ENCODE measurements around the gene CTDNEP1. TPM values are rescaled to one million over a fixed set of nuclear protein-coding genes. Genes with fewer than 3 reads are reported as not detected.

Gene CTDNEP1
- total and polyA plus RNA-seq, 9 donors: 42.3 to 256 (median 123) TPM

GRCh38 chr17:7284911-7285310, 33.4 kb upstream of the CTDNEP1 start:
- H3K36me3 ChIP-seq: no peaks in the 10 kb centered on the region
- 84 to 92% (median 89%) methylated on average over 5 to 16 of the region's 16 CpGs for WGBS, 3 donors
- no peak for DNase-seq
- TF ChIP-seq EP300 (IDR thresholded peaks at IDR 0.05): no peak
- TF ChIP-seq POLR2A (IDR thresholded peaks at IDR 0.05): no peak
- TF ChIP-seq CTCF (IDR thresholded peaks at IDR 0.05): no peak
- H3K4me1 ChIP-seq (ENCODE audit: insufficient read depth): peaks cover 6% of the 10 kb centered on the region
- H3K9me3 ChIP-seq: no peaks in the 10 kb centered on the region
- H3K4me3 ChIP-seq: no peak overlapping the region
- H3K27ac ChIP-seq: no peak overlapping the region
- H3K27me3 ChIP-seq: no peaks in the 10 kb centered on the region
- intact Hi-C loops (cut with DNase I): loop anchor here in 1 of 4 donors (5.0 kb wide), 1 partner anchor 62 kb away; no protein-coding TSS in a partner anchor

- Histone ChIP-seq H3K9me3 (no peaks in the 10 kb centered on the region), H3K27ac (no peak overlapping the region), H3K4me3 (no peak overlapping the region), H3K36me3 (no peaks in the 10 kb centered on the region), H3K27me3 (no peaks in the 10 kb centered on the region), H3K4me1 (ENCODE audit: insufficient read depth) (peaks cover 6% of the 10 kb centered on the region)
- no peak for DNase-seq
- TF ChIP-seq EP300 (IDR thresholded peaks at IDR 0.05) (no peak), POLR2A (IDR thresholded peaks at IDR 0.05) (no peak), CTCF (IDR thresholded peaks at IDR 0.05) (no peak)
- intact Hi-C loops (cut with DNase I): loop anchor here in 1 of 4 donors (5.0 kb wide), 1 partner anchor 64 kb away; no protein-coding TSS in a partner anchor
- WGBS, 3 donors: 87 to 91% (median 90%) methylated on average over 18 of the region's 18 CpGs
Measured at GRCh38 chr17:7283471-7284216, 32.1 kb upstream of the CTDNEP1 start.

- Histone ChIP-seq H3K27me3 (no peaks in the 10 kb centered on the region), H3K27ac (no peak overlapping the region), H3K4me1 (ENCODE audit: insufficient read depth) (peaks cover 6% of the 10 kb centered on the region), H3K36me3 (no peaks in the 10 kb centered on the region), H3K9me3 (no peaks in the 10 kb centered on the region), H3K4me3 (no peak overlapping the region)
- intact Hi-C loops (cut with DNase I): loop anchor here in 1 of 4 donors (5.0 kb wide), 1 partner anchor 64 kb away; no protein-coding TSS in a partner anchor
- WGBS, 3 donors: 52 to 54% (median 53%) methylated on average over 6 of the region's 6 CpGs
- TF ChIP-seq EP300 (IDR thresholded peaks at IDR 0.05) (no peak), POLR2A (IDR thresholded peaks at IDR 0.05) (no peak), CTCF (IDR thresholded peaks at IDR 0.05) (no peak)
- DNase-seq: no peak
Measured at GRCh38 chr17:7282752-7283321, 31.3 kb upstream of the CTDNEP1 start.

DNA sequence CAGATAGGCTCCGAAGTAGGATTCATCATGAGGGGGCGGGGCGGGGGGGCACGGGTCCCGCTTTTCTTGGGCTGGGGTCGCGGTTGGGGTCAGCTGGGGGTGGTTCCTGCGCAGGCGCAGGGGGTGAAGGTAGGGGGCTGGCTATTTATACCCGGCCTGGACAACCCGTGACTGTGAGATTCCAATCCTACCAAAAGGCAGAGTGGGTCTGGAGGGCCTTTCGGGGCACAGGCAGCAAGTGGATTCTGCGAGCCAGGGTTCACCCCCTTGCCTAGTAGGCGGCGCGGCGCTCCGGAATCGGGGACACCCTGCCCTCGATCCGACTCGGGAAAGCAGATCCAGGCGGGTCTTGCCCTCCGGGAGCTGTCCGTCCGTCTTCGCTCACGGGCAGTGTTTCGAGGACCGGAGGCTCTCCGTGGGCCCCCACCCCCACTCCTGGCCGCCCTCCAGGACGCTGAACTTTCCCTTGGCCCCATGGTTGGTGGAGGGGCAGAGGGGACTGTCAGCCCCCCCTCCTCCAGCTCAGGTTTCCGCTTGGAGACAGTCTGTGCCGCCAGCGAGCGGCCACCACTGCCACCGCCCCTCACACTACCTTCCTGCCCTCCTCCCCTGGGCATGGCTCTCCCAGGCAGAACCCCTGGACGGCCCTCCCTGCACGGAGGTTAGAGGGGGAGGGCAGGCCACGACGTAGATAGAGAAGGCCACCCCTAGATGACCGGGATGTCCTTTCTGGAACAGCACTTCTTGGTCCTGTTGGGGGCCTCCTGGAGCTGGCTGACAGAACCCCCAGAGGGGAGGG, 30.6 kb upstream of the CTDNEP1 start:
- no peaks in the 10 kb centered on the region for H3K9me3 ChIP-seq
- H3K36me3 ChIP-seq: no peaks in the 10 kb centered on the region
- H3K27me3 ChIP-seq: no peaks in the 10 kb centered on the region
- TF ChIP-seq CTCF (IDR thresholded peaks at IDR 0.05) (no peak), EP300 (IDR thresholded peaks at IDR 0.05) (no peak), POLR2A (IDR thresholded peaks at IDR 0.05) (no peak)
- peak; percentile 34 to 76 (median 71) for DNase-seq
- H3K4me1 ChIP-seq (ENCODE audit: insufficient read depth): peaks cover 6% of the 10 kb centered on the region
- H3K4me3 ChIP-seq: peak overlapping the region; percentile 37
- 5 to 9% (median 6%) methylated on average over 42 to 43 of the region's 43 CpGs for WGBS, 3 donors
- H3K27ac ChIP-seq: peak overlapping the region; percentile 44 to 48
- intact Hi-C loops (cut with DNase I): loop anchor here (1.0 to 5.0 kb wide), 4 partner anchors 13 to 65 kb away; partner anchors contain the start of gene YBX2 (in 1 of the 4)

Data from ovary (tissue), 9 donors.